Small intestine (tissue), 7 donors: ENCODE results near the gene ATP8B1. TPM values are rescaled to one million over a fixed set of nuclear protein-coding genes. Genes with fewer than 3 reads are reported as not detected.

Source experiments
- DNase-seq, 2 donors: peaks; one replicate each; pipeline versions ENCODE4 v3.0.0 to v3.0.0-alpha.2; 2013
- FAIRE-seq: peaks from 2 replicates; lab custom pipeline; 2012; peaks lifted over from hg19 to GRCh38; lab: Jason Lieb, UNC
- H3K27ac ChIP-seq, 3 donors: one replicate each; pipeline ENCODE4 v1.5.1; 2013; ENCODE audit warnings: low read length in 2 of 3, mild to moderate bottlenecking in 2 of 3, control low read depth in 1 of 3, inconsistent platforms in 1 of 3, low read depth in 1 of 3, moderate library complexity in 1 of 3
- H3K27me3 ChIP-seq, 3 donors: one replicate each; pipeline ENCODE4 v1.6.1; 2013; ENCODE audit warnings: low read length in 3 of 3, inconsistent platforms in 1 of 3; ENCODE audit not compliant: control insufficient read depth in 3 of 3, insufficient read depth in 3 of 3
- H3K36me3 ChIP-seq, 3 donors: one replicate each; pipeline ENCODE4 v1.6.1; 2013; ENCODE audit warnings: low read length in 3 of 3, inconsistent platforms in 1 of 3, low read depth in 1 of 3, mild to moderate bottlenecking in 1 of 3, moderate library complexity in 1 of 3; ENCODE audit not compliant: control insufficient read depth in 3 of 3, insufficient read depth in 2 of 3
- H3K4me1 ChIP-seq, 3 donors: one replicate each; pipeline ENCODE4 v1.6.1; 2013; ENCODE audit warnings: low read length in 2 of 3, inconsistent platforms in 1 of 3, low read depth in 1 of 3, mild to moderate bottlenecking in 1 of 3, moderate library complexity in 1 of 3; ENCODE audit not compliant: control insufficient read depth in 3 of 3, insufficient read depth in 2 of 3
- H3K4me3 ChIP-seq, 3 donors: one replicate each; pipeline ENCODE4 v1.5.1; 2013; ENCODE audit warnings: low read length in 3 of 3, control low read depth in 1 of 3, inconsistent platforms in 1 of 3, low read depth in 1 of 3, mild to moderate bottlenecking in 1 of 3, moderate library complexity in 1 of 3
- H3K9me3 ChIP-seq, 2 donors: one replicate each; pipeline ENCODE4 v1.6.1; 2013; ENCODE audit warnings: low read depth in 1 of 2, low read length in 1 of 2; ENCODE audit not compliant: control insufficient read depth in 2 of 2, insufficient read depth in 1 of 2
- WGBS, 3 donors: extraction: QIAGEN DNeasy Blood & Tissue Kit; methylation state at CpG; one replicate each; pipeline ENCODE4 v1.1.7; 2013; 5-methylcytosine and 5-hydroxymethylcytosine counted together
- polyA plus RNA-seq, 4 donors: library from polyadenylated mRNA; stranded (reverse) in 3 of 4; unstranded in 1 of 4; fragments of 200-250 nt in 3 of 4; fragments of 120-200 nt in 1 of 4; gene quantifications; one replicate each; pipeline versions ENCODE4 v1.2.1 to v1.2.3, GENCODE V29; 2013
- donor health status: healthy with polysubstance abuse.
- donor health status: control.
- donor health status: control.
- donor health status: Bipolar disorder and iron deficiency.
- donor health status: healthy.

The ATP8B1 gene
- polyA plus RNA-seq, 4 donors: 25.5 to 82.5 (median 42.7) TPM

GRCh38 chr18:57762686-57763085 is 40.4 kb downstream of the ATP8B1 start:
- Histone ChIP-seq H3K36me3 (peaks cover 0 to 26% (median 0%) of the 10 kb centered on the region in 3 donors), H3K9me3 (peaks cover 0 to 3% of the 10 kb centered on the region in 2 donors), H3K27me3 (no peaks in the 10 kb centered on the region), H3K4me1 (no peaks in the 10 kb centered on the region), H3K4me3 (no peak overlapping the region), H3K27ac (no peak overlapping the region)
- FAIRE-seq: no peak
- DNase-seq: no peak
- 23 to 55% (median 30%) methylated on average over 2 of the region's 2 CpGs for WGBS, 3 donors

GRCh38 chr18:57759650-57760049 is 43.5 kb downstream of the ATP8B1 start:
- 93 to 94% (median 94%) methylated on average over 13 of the region's 13 CpGs for WGBS, 3 donors
- H3K27ac ChIP-seq: no peak overlapping the region
- no peak for DNase-seq
- peaks cover 0 to 27% (median 0%) of the 10 kb centered on the region in 3 donors for H3K36me3 ChIP-seq
- peaks cover 0 to 3% of the 10 kb centered on the region in 2 donors for H3K9me3 ChIP-seq
- H3K27me3 ChIP-seq: no peaks in the 10 kb centered on the region
- no peaks in the 10 kb centered on the region for H3K4me1 ChIP-seq
- no peak overlapping the region for H3K4me3 ChIP-seq
- no peak for FAIRE-seq

- H3K4me3 ChIP-seq: no peak overlapping the region
- no peak for FAIRE-seq
Measured at GRCh38 chr18:57755473-57756067, 47.5 kb downstream of the ATP8B1 start.

GRCh38 chr18:57754577-57755338 is 48.4 kb downstream of the ATP8B1 start:
- Histone ChIP-seq H3K4me3 (no peak overlapping the region), H3K9me3 (peaks cover 0 to 3% of the 10 kb centered on the region in 2 donors), H3K36me3 (peaks cover 0 to 23% (median 2%) of the 10 kb centered on the region in 3 donors), H3K27ac (no peak overlapping the region), H3K27me3 (no peaks in the 10 kb centered on the region), H3K4me1 (peaks cover 0 to 31% (median 3%) of the 10 kb centered on the region in 3 donors)
- 80 to 86% (median 81%) methylated on average over 5 of the region's 5 CpGs for WGBS, 3 donors
- DNase-seq (no peak), FAIRE-seq (no peak)

More at GRCh38 chr18:57755473-57756067, 47.5 kb downstream of the ATP8B1 start:
- 80 to 90% (median 85%) methylated on average over 7 of the region's 7 CpGs for WGBS, 3 donors
- peaks cover 0 to 25% (median 0%) of the 10 kb centered on the region in 3 donors for H3K4me1 ChIP-seq
- H3K27ac ChIP-seq: no peak overlapping the region
- H3K27me3 ChIP-seq: no peaks in the 10 kb centered on the region
- H3K36me3 ChIP-seq: peaks cover 0 to 27% (median 2%) of the 10 kb centered on the region in 3 donors
- DNase-seq: no peak
- H3K9me3 ChIP-seq: peaks cover 0 to 3% of the 10 kb centered on the region in 2 donors

- WGBS, 3 donors: 10 to 14% (median 14%) methylated on average over 1 of the region's 1 CpG
- Histone ChIP-seq H3K27ac (peak overlapping the region in 2 of 3 donors; percentile 45 to 59), H3K4me3 (no peak overlapping the region), H3K4me1 (peaks cover 2 to 45% (median 5%) of the 10 kb centered on the region in 3 donors), H3K27me3 (no peaks in the 10 kb centered on the region), H3K36me3 (peaks cover 0 to 19% (median 2%) of the 10 kb centered on the region in 3 donors), H3K9me3 (peaks cover 0 to 2% of the 10 kb centered on the region in 2 donors)
- peak in 1 of 2 donors; percentile 20 for DNase-seq
- FAIRE-seq: no peak
Measured at GRCh38 chr18:57753063-57753462, 50.1 kb downstream of the ATP8B1 start.

- Histone ChIP-seq H3K36me3 (peaks cover 0 to 20% (median 2%) of the 10 kb centered on the region in 3 donors), H3K27ac (peak overlapping the region in 2 of 3 donors; percentile 40 to 44), H3K27me3 (no peaks in the 10 kb centered on the region), H3K4me1 (peaks cover 2 to 59% (median 8%) of the 10 kb centered on the region in 3 donors), H3K9me3 (no peaks in the 10 kb centered on the region), H3K4me3 (no peak overlapping the region)
- DNase-seq (no peak), FAIRE-seq (no peak)
- 90 to 96% (median 94%) methylated on average over 2 of the region's 2 CpGs for WGBS, 3 donors
Measured at GRCh38 chr18:57749604-57749970, 53.5 kb downstream of the ATP8B1 start.

- no peak for FAIRE-seq
- WGBS, 3 donors: 86 to 92% (median 89%) methylated on average over 1 of the region's 1 CpG
- H3K4me1 ChIP-seq: peaks cover 2 to 59% (median 8%) of the 10 kb centered on the region in 3 donors
Measured at GRCh38 chr18:57748770-57749603, 54.1 kb downstream of the ATP8B1 start.

More at GRCh38 chr18:57748770-57749603, 54.1 kb downstream of the ATP8B1 start:
- Histone ChIP-seq H3K27ac (peak overlapping the region in 1 of 3 donors; percentile 40), H3K36me3 (peaks cover 0 to 20% (median 2%) of the 10 kb centered on the region in 3 donors), H3K27me3 (no peaks in the 10 kb centered on the region), H3K4me3 (no peak overlapping the region), H3K9me3 (no peaks in the 10 kb centered on the region)
- DNase-seq: peak; percentile 71 to 76
